Measurements from ENCODE around the gene DLG2. TPM values are rescaled to one million over a fixed set of nuclear protein-coding genes. Genes with fewer than 3 reads are reported as not detected.

The DLG2 gene
- total and polyA plus RNA-seq, 2 of the 4 experiments (the other 2 are of a cell fraction), result 0.31 to 0.36 TPM

DNA sequence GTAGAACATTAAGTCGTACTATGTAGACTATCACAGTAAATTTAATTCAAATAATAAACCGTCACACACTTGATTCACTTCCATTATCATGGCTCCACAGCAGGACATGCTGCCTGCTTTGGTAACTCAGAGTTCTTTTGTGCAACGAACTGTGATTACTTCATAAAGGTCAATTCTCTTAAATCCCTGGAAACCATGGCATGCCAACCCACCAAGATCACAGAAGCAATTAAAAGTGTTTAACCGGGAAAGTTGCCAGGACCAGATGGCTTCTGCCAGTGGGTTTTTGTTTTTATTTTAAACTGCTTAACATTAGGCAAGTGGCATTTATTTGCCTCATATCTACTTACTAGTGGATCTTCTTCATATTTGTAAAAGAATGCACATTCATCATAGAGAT, 1162.1 kb downstream of the DLG2 start:
- intact Hi-C loops (cut with micrococcal nuclease), result no loop called here
- in situ Hi-C loops (cut with MboI; ENCODE audit: low sequenced_read_pairs), result no loop called here

More for the DNA sequence above, 1162.1 kb downstream of the DLG2 start:
- BruUV-seq (replicated peaks), result no TSS peak
- CTCF ChIA-PET, result no interaction called here
- Histone ChIP-seq H3K23ac (ENCODE audit: low read depth, low read length) (no peak overlapping the region), H2BK15ac (ENCODE audit: low read depth, low read length) (no peak overlapping the region), H3K27me3 (ENCODE audit: control insufficient read depth, insufficient read depth, low read length) (no peaks in the 10 kb centered on the region), H2AFZ (replicated peaks; ENCODE audit: low read length, poor library complexity) (no peak overlapping the region), H3K27ac (ENCODE audit: insufficient read depth, low read length) (no peak overlapping the region), H4K5ac (ENCODE audit: low read depth, low read length) (no peak overlapping the region), H2AK9ac (replicated peaks; ENCODE audit: low read depth, low read length, poor library complexity) (no peak overlapping the region), H3K9me1 (ENCODE audit: insufficient read depth, low read length) (no peaks in the 10 kb centered on the region), H2BK5ac (ENCODE audit: low read depth, low read length, poor library complexity, severe bottlenecking) (no peak overlapping the region), H3K18ac (ENCODE audit: low read depth, low read length) (no peak overlapping the region), H4K91ac (ENCODE audit: insufficient read depth, low read depth, low read length) (no peak overlapping the region), H3K9ac (ENCODE audit: low read depth, low read length) (no peak overlapping the region), H2AK5ac (ENCODE audit: low read depth, low read length) (no peak overlapping the region), H3K4ac (ENCODE audit: low read depth, low read length) (no peak overlapping the region), H3K4me2 (ENCODE audit: low read depth, low read length) (no peak overlapping the region), H4K20me1 (ENCODE audit: insufficient read depth, low read length) (no peaks in the 10 kb centered on the region), H2BK20ac (ENCODE audit: low read depth, low read length) (no peak overlapping the region), H3K4me3 (ENCODE audit: insufficient read depth, low read depth, low read length) (no peak overlapping the region), H3K9me3 (ENCODE audit: control insufficient read depth, insufficient read depth, low read length) (no peaks in the 10 kb centered on the region), H3K56ac (ENCODE audit: extremely low read depth, insufficient read depth, low read length) (no peak overlapping the region), H2BK120ac (ENCODE audit: low read depth, low read length) (no peak overlapping the region), H3K14ac (replicated peaks; ENCODE audit: low read depth, low read length) (no peak overlapping the region), H3K79me1 (ENCODE audit: low read depth in 1 of 2, low read length in 2 of 2) (no peaks in the 10 kb centered on the region), H3K4me1 (ENCODE audit: control insufficient read depth, insufficient read depth, low read length) (no peaks in the 10 kb centered on the region), H3K36me3 (ENCODE audit: control insufficient read depth, insufficient read depth, low read length) (no peaks in the 10 kb centered on the region), H4K8ac (ENCODE audit: low read depth in 2 of 2, low read length in 2 of 2) (no peak overlapping the region)
- ATAC-seq (ENCODE audit: low read depth), result no peak
- WGBS, 2 experiments (ENCODE audit: extremely low coverage in 2 of 2, insufficient read length in 1 of 2), result 33% methylated on average over 1 of the region's 4 CpGs; no CpG with 5 or more reads in 1 of the 2 experiments
- dilution Hi-C loops (cut with HindIII; ENCODE audit: low sequenced_read_pairs, unreplicated experiment), result no loop called here
- no peak for DNase-seq
- POLR2A ChIA-PET (ENCODE audit: unreplicated experiment), result no interaction called here
- TF ChIP-seq FOS (IDR thresholded peaks at IDR 0.05; ENCODE audit: low read depth, low read length), result no peak
- TF ChIP-seq POLR2A (IDR thresholded peaks at IDR 0.05; ENCODE audit: low read depth, low read length), result no peak
- no peak for TF ChIP-seq BHLHE40 (IDR thresholded peaks at IDR 0.05; ENCODE audit: low read depth, low read length)
- no peak for TF ChIP-seq MXI1 (IDR thresholded peaks at IDR 0.05; ENCODE audit: borderline replicate concordance, low read depth, low read length)

Data from IMR-90 (cell line).